Thoracic aorta (tissue), 2 donors: ENCODE measurements around the gene SPACA4. TPM values are rescaled to one million over a fixed set of nuclear protein-coding genes. Genes with fewer than 3 reads are reported as not detected.

Source experiments
- ATAC-seq: fragments of 150-250 bp; one replicate; pipeline ENCODE4 v1.8.0; 2017; ENCODE audit warnings: low read depth; ENCODE audit not compliant: insufficient number of reproducible peaks, low FRiP score
- DNase-seq: peaks from one replicate; pipeline ENCODE4 v3.0.0-alpha.2; 2020; ENCODE audit warnings: low spot score
- H3K27ac ChIP-seq, 2 donors: fragments of 200-600 bp; sonication (generic); 1 replicate in 1 of 2; 2 replicates in 1 of 2; pipeline ENCODE4 v1.5.1; 2016; ENCODE audit warnings: mild to moderate bottlenecking in 2 of 2, moderate library complexity in 2 of 2
- H3K27me3 ChIP-seq: fragments of 200-600 bp; sonication (generic); replicated peaks from 2 replicates; pipeline ENCODE4 v1.6.0; 2016; ENCODE audit warnings: mild to moderate bottlenecking; ENCODE audit not compliant: insufficient read depth
- H3K36me3 ChIP-seq: fragments of 200-600 bp; sonication (generic); one replicate; pipeline ENCODE4 v1.5.1; 2016
- H3K4me1 ChIP-seq, 2 donors: fragments of 200-600 bp; sonication (generic); 1 replicate in 1 of 2; 2 replicates in 1 of 2; pipeline versions ENCODE4 v1.5.1 to v1.6.0; 2016; ENCODE audit warnings: low read depth in 2 of 2, mild to moderate bottlenecking in 1 of 2; ENCODE audit not compliant: control insufficient read depth in 1 of 2
- H3K4me3 ChIP-seq: fragments of 200-600 bp; sonication (generic); 2 replicates; pipeline ENCODE4 v1.5.1; 2016; ENCODE audit warnings: mild to moderate bottlenecking
- H3K9me3 ChIP-seq: fragments of 200-600 bp; sonication (generic); 2 replicates; pipeline ENCODE4 v1.5.1; 2016
- CTCF ChIP-seq: fragments of 200-600 bp; sonication (generic); IDR thresholded peaks from one replicate; pipeline ENCODE4 v1.5.1; 2019; ENCODE audit warnings: antibody characterized with exemption
- total RNA-seq, 2 donors: library from RNA; depleted of rRNA; stranded (reverse); fragments of >200 nt; gene quantifications; one replicate each; pipeline versions ENCODE4 v1.1.0 to v1.2.3, GENCODE V29; 2016

SPACA4 gene
- total RNA-seq, 2 donors from 2014 or later: not detected

GRCh38 chr19:48648134-48648533, 41.6 kb downstream of the SPACA4 start:
- peaks cover 6 to 17% of the 10 kb centered on the region in 2 donors for H3K4me1 ChIP-seq
- ATAC-seq: no peak

GRCh38 chr19:48650974-48651682, 44.6 kb downstream of the SPACA4 start:
- no peaks in the 10 kb centered on the region for H3K27me3 ChIP-seq
- no peak for DNase-seq
- no peaks in the 10 kb centered on the region for H3K4me1 ChIP-seq
- no peak for TF ChIP-seq CTCF
- ATAC-seq: no peak
- H3K36me3 ChIP-seq: no peaks in the 10 kb centered on the region
- no peaks in the 10 kb centered on the region for H3K9me3 ChIP-seq
- H3K27ac ChIP-seq: no peak overlapping the region
- H3K4me3 ChIP-seq: no peak overlapping the region

More at GRCh38 chr19:48648134-48648533, 41.6 kb downstream of the SPACA4 start:
- DNase-seq: no peak
- Histone ChIP-seq H3K9me3 (no peaks in the 10 kb centered on the region), H3K4me3 (no peak overlapping the region), H3K36me3 (no peaks in the 10 kb centered on the region), H3K27me3 (no peaks in the 10 kb centered on the region), H3K27ac (no peak overlapping the region)
- no peak for TF ChIP-seq CTCF

- Histone ChIP-seq H3K4me3 (no peak overlapping the region), H3K27me3 (no peaks in the 10 kb centered on the region), H3K27ac (no peak overlapping the region), H3K9me3 (no peaks in the 10 kb centered on the region), H3K36me3 (no peaks in the 10 kb centered on the region), H3K4me1 (no peaks in the 10 kb centered on the region)
- ATAC-seq: no peak
- no peak for DNase-seq
- no peak for TF ChIP-seq CTCF
Measured at GRCh38 chr19:48651683-48652048, 45.1 kb downstream of the SPACA4 start.

- Histone ChIP-seq H3K27me3 (no peaks in the 10 kb centered on the region), H3K27ac (no peak overlapping the region), H3K4me3 (no peak overlapping the region), H3K4me1 (no peaks in the 10 kb centered on the region), H3K36me3 (no peaks in the 10 kb centered on the region), H3K9me3 (no peaks in the 10 kb centered on the region)
- no peak for TF ChIP-seq CTCF
- no peak for DNase-seq
- no peak for ATAC-seq
Measured at GRCh38 chr19:48654299-48655059, 47.9 kb downstream of the SPACA4 start.

- ATAC-seq: no peak
- H3K4me1 ChIP-seq: peaks cover 0 to 6% of the 10 kb centered on the region in 2 donors
- no peak for TF ChIP-seq CTCF
- no peak overlapping the region for H3K27ac ChIP-seq
- no peaks in the 10 kb centered on the region for H3K27me3 ChIP-seq
- no peaks in the 10 kb centered on the region for H3K9me3 ChIP-seq
- no peak for DNase-seq
- no peaks in the 10 kb centered on the region for H3K36me3 ChIP-seq
- no peak overlapping the region for H3K4me3 ChIP-seq
Measured at GRCh38 chr19:48656840-48657474, 50.4 kb downstream of the SPACA4 start.
